K562 (cell line): ENCODE data around the gene ZNF575.

Experiments
- FOXJ3 ChIP-seq: sonication (generic); formaldehyde crosslinking; IDR thresholded peaks from 2 replicates; pipeline ENCODE4 v1.4.0; 2020; ENCODE audit warnings: mild to moderate bottlenecking, missing genetic modification reagents
- KDM5B ChIP-seq: fragments of 200-600 bp; sonication (generic); IDR thresholded peaks from 2 replicates; pipeline ENCODE4 v1.6.1; 2012; ENCODE audit warnings: low read depth, mild to moderate bottlenecking, moderate library complexity, low read length, control low read depth, inconsistent platforms; ENCODE audit not compliant: insufficient replicate concordance
- RCOR1 ChIP-seq, 2 experiments: IDR thresholded peaks; 2 replicates each; pipeline ENCODE4 v1.6.1; 2012; ENCODE audit warnings: low read depth in 2 of 2, low read length in 2 of 2, borderline replicate concordance in 1 of 2, improper control_type of control experiment in 1 of 2
- ZNF23 ChIP-seq: fragments of 250-450 bp; sonication (Bioruptor Pico); IDR thresholded peaks from 2 replicates; pipeline ENCODE4 v1.4.0; 2020; ENCODE audit warnings: mild to moderate bottlenecking
- ZNF263 ChIP-seq: sonication (generic); formaldehyde crosslinking; IDR thresholded peaks from 2 replicates; pipeline ENCODE4 v1.8.0; 2022; ENCODE audit warnings: mild to moderate bottlenecking, missing genetic modification reagents, borderline replicate concordance
- TF ChIP-seq, protein P1 (sequence below): IDR thresholded peaks from 2 replicates; pipeline ENCODE4 v1.6.1; 2014; ENCODE audit warnings: antibody characterized with exemption
- TF ChIP-seq, protein P2 (sequence below), 3 experiments: IDR thresholded peaks in 2 of 3; conservative IDR thresholded peaks in 1 of 3; 2 replicates each; pipeline ENCODE4 v1.5.1; 2011 to 2012; ENCODE audit warnings: low read length in 3 of 3, mild to moderate bottlenecking in 3 of 3, control low read depth in 2 of 3, improper control_type of control experiment in 1 of 3, inconsistent platforms in 1 of 3, low read depth in 1 of 3, mixed read lengths in 1 of 3, moderate library complexity in 1 of 3; ENCODE audit not compliant: insufficient read depth in 2 of 3
- TF ChIP-seq, protein P3 (sequence below): IDR thresholded peaks from 2 replicates; pipeline ENCODE4 v1.6.1; 2016; ENCODE audit warnings: missing genetic modification characterization, missing compliant biosample characterization
- TF ChIP-seq, protein P4 (sequence below): conservative IDR thresholded peaks from 2 replicates; pipeline ENCODE4 v1.6.1; 2011; ENCODE audit warnings: low read depth, mild to moderate bottlenecking, low read length; ENCODE audit not compliant: control insufficient read depth

DNA sequence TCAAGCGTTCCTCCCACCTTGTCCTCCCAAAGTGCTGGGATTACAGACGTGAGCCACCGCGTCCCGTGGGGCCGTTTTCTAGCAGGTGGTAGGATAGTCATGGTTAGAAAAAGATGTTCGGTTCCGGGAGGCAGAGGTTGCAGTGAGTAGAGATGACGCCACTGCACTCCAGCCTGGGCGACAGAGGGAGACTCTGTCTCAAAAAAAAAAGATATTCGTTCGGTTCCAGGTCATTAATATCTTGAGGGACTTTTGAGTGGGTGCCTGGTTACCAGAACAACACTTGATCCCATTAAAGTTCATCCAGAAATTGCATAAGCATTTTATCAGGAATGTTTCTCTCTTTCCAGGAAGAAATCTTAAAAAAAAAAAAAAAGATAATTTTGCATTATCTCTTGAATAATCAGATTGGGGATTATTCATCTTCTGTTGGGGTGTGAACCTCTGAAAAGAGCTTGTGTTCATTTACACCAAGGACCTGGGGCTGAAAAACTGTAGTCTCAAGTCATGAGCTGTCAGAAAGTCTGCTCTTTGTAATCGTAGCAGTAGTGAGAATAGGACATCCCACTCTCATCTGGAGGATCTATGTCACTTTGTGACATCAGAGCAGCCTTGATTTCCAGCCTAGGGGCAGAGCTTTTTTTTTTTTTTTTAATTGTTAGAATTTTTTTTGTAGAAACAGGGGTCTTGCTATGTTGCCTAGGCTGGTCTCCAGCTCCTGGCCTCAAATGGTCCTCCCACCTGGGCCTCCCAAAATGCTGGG is 4.9 kb upstream of the ZNF575 start:
- TF ChIP-seq FOXJ3 (CRISPR knock-in tag): no peak
- no peak for TF ChIP-seq RCOR1 (IDR thresholded peaks at IDR 0.05; ENCODE audit: borderline replicate concordance in 1 of 2, low read depth in 2 of 2, low read length in 2 of 2)
- TF ChIP-seq, protein P1, sequence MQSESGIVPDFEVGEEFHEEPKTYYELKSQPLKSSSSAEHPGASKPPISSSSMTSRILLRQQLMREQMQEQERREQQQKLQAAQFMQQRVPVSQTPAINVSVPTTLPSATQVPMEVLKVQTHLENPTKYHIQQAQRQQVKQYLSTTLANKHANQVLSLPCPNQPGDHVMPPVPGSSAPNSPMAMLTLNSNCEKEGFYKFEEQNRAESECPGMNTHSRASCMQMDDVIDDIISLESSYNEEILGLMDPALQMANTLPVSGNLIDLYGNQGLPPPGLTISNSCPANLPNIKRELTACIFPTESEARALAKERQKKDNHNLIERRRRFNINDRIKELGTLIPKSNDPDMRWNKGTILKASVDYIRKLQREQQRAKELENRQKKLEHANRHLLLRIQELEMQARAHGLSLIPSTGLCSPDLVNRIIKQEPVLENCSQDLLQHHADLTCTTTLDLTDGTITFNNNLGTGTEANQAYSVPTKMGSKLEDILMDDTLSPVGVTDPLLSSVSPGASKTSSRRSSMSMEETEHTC: no peak
- TF ChIP-seq, protein P2, sequence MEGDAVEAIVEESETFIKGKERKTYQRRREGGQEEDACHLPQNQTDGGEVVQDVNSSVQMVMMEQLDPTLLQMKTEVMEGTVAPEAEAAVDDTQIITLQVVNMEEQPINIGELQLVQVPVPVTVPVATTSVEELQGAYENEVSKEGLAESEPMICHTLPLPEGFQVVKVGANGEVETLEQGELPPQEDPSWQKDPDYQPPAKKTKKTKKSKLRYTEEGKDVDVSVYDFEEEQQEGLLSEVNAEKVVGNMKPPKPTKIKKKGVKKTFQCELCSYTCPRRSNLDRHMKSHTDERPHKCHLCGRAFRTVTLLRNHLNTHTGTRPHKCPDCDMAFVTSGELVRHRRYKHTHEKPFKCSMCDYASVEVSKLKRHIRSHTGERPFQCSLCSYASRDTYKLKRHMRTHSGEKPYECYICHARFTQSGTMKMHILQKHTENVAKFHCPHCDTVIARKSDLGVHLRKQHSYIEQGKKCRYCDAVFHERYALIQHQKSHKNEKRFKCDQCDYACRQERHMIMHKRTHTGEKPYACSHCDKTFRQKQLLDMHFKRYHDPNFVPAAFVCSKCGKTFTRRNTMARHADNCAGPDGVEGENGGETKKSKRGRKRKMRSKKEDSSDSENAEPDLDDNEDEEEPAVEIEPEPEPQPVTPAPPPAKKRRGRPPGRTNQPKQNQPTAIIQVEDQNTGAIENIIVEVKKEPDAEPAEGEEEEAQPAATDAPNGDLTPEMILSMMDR (IDR thresholded peaks at IDR 0.05 in 2 of 3, conservative IDR thresholded peaks at IDR 0.05 in 1 of 3; ENCODE audit: insufficient read depth in 2 of 3, low read depth in 1 of 3, low read length in 3 of 3): no peak
- TF ChIP-seq, protein P3, sequence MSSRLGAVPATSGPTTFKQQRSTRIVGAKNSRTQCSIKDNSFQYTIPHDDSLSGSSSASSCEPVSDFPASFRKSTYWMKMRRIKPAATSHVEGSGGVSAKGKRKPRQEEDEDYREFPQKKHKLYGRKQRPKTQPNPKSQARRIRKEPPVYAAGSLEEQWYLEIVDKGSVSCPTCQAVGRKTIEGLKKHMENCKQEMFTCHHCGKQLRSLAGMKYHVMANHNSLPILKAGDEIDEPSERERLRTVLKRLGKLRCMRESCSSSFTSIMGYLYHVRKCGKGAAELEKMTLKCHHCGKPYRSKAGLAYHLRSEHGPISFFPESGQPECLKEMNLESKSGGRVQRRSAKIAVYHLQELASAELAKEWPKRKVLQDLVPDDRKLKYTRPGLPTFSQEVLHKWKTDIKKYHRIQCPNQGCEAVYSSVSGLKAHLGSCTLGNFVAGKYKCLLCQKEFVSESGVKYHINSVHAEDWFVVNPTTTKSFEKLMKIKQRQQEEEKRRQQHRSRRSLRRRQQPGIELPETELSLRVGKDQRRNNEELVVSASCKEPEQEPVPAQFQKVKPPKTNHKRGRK (tag): no peak
- TF ChIP-seq, protein P4, sequence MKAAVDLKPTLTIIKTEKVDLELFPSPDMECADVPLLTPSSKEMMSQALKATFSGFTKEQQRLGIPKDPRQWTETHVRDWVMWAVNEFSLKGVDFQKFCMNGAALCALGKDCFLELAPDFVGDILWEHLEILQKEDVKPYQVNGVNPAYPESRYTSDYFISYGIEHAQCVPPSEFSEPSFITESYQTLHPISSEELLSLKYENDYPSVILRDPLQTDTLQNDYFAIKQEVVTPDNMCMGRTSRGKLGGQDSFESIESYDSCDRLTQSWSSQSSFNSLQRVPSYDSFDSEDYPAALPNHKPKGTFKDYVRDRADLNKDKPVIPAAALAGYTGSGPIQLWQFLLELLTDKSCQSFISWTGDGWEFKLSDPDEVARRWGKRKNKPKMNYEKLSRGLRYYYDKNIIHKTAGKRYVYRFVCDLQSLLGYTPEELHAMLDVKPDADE: no peak
- no peak for TF ChIP-seq ZNF23 (CRISPR knock-in tag)
- no peak for TF ChIP-seq ZNF263 (CRISPR knock-in tag)
- TF ChIP-seq KDM5B: no peak
